Stimulated activated CD8-positive, alpha-beta memory T cell treated with anti-CD3 and anti-CD28 coated beads, Interleukin-4, amount 100 ng/mL, for 24 hours (primary cell): ENCODE results near the gene MAPRE2.

Experiments used
- DNase-seq: peaks from one replicate; pipeline ENCODE4 v3.0.0-alpha.2; 2020; ENCODE audit warnings: low read depth

The MAPRE2 gene

GRCh38 chr18:35038029-35038428 is 3.2 kb upstream of the MAPRE2 start:
- DNase-seq: no peak

GRCh38 chr18:35038881-35039491 is 2.2 kb upstream of the MAPRE2 start:
- DNase-seq: no peak

- no peak for DNase-seq
Measured at GRCh38 chr18:35040638-35040987, 600 bp upstream of the MAPRE2 start.

GRCh38 chr18:35041815-35042387 is 688 bp downstream of the MAPRE2 start:
- no peak for DNase-seq

- DNase-seq: no peak
Measured at GRCh38 chr18:35042389-35043071, 1.3 kb downstream of the MAPRE2 start.

- DNase-seq: no peak
Measured at GRCh38 chr18:35043207-35043606, 2.0 kb downstream of the MAPRE2 start.

- no peak for DNase-seq
Measured at GRCh38 chr18:35045121-35045520, 3.9 kb downstream of the MAPRE2 start.

GRCh38 chr18:35045806-35046205 is 4.6 kb downstream of the MAPRE2 start:
- DNase-seq: no peak

GRCh38 chr18:35047697-35048292 is 6.6 kb downstream of the MAPRE2 start:
- DNase-seq: no peak

GRCh38 chr18:35049111-35050027 is 8.2 kb downstream of the MAPRE2 start:
- no peak for DNase-seq

GRCh38 chr18:35050028-35050546 is 8.9 kb downstream of the MAPRE2 start:
- DNase-seq: no peak

GRCh38 chr18:35050705-35051195 is 9.5 kb downstream of the MAPRE2 start:
- DNase-seq: no peak

- no peak for DNase-seq
Measured at GRCh38 chr18:35051641-35052377, 10.6 kb downstream of the MAPRE2 start.

- DNase-seq: no peak
Measured at GRCh38 chr18:35054401-35054800, 13.2 kb downstream of the MAPRE2 start.

- DNase-seq: no peak
Measured at GRCh38 chr18:35055105-35055504, 13.9 kb downstream of the MAPRE2 start.

- no peak for DNase-seq
Measured at GRCh38 chr18:35055726-35056125, 14.5 kb downstream of the MAPRE2 start.

GRCh38 chr18:35059280-35059927 is 18.2 kb downstream of the MAPRE2 start:
- DNase-seq: no peak

- no peak for DNase-seq
Measured at GRCh38 chr18:35060122-35060815, 19.1 kb downstream of the MAPRE2 start.

GRCh38 chr18:35061336-35061735 is 20.1 kb downstream of the MAPRE2 start:
- DNase-seq: no peak

GRCh38 chr18:35061804-35062203 is 20.6 kb downstream of the MAPRE2 start:
- DNase-seq: no peak
